Left lung (tissue), 10 donors: ENCODE measurements around the gene VAT1L. TPM values are rescaled to one million over a fixed set of nuclear protein-coding genes. Genes with fewer than 3 reads are reported as not detected.

ENCODE experiments used
- ATAC-seq: fragments of 200-7000 bp; cut with Tn5 transposase; one replicate; pipeline ENCODE4 v1.9.1; 2020; ENCODE audit warnings: moderate library complexity
- DNase-seq, 4 donors: peaks; one replicate each; pipeline ENCODE4 v3.0.0-alpha.2; 2013 to 2020
- H3K27ac ChIP-seq, 2 donors: fragments of 200-600 bp; sonication (generic) in 1 of 2; one replicate each; pipeline versions ENCODE4 v1.5.0 to v1.8.0; 2020 to 2021
- H3K27me3 ChIP-seq, 2 donors: fragments of 200-600 bp; sonication (generic) in 1 of 2; one replicate each; pipeline versions ENCODE4 v1.5.0 to v1.8.0; 2020 to 2021
- H3K36me3 ChIP-seq, 2 donors: fragments of 200-600 bp; sonication (generic) in 1 of 2; one replicate each; pipeline versions ENCODE4 v1.5.0 to v1.8.0; 2020 to 2021
- H3K4me1 ChIP-seq, 2 donors: fragments of 200-600 bp; one replicate each; pipeline ENCODE4 v1.8.0; 2021
- H3K4me3 ChIP-seq, 2 donors: fragments of 200-600 bp; sonication (generic) in 1 of 2; one replicate each; pipeline versions ENCODE4 v1.5.0 to v1.8.0; 2020 to 2021; ENCODE audit warnings: mild to moderate bottlenecking in 1 of 2
- H3K9me3 ChIP-seq, 2 donors: fragments of 200-600 bp; sonication (generic) in 1 of 2; one replicate each; pipeline versions ENCODE4 v1.5.0 to v1.8.0; 2020 to 2021
- CTCF ChIP-seq, 2 donors: fragments of 200-600 bp; sonication (generic) in 1 of 2; IDR thresholded peaks; one replicate each; pipeline versions ENCODE4 v1.5.0 to v1.8.0; 2021; ENCODE audit warnings: antibody characterized with exemption in 2 of 2
- intact Hi-C, 2 donors: fragments of 100-400 bp; cut with DNase I; formaldehyde crosslinking; loops; one replicate each; pipeline versions ENCODE4 v1.11.2 to v1.14.2; 2022
- polyA plus RNA-seq, 6 donors: library from polyadenylated mRNA; unstranded; fragments of 120-200 nt; gene quantifications; one replicate each; pipeline ENCODE4 v1.2.1, GENCODE V29; 2013; ENCODE audit not compliant: insufficient read length in 6 of 6
- total RNA-seq, 2 donors: library from RNA; stranded (reverse); fragmentation: NEBNext Ultra II Directional; extraction: Animal tissue kit (Norgen Biotek cat#: 25700); gene quantifications; one replicate each; pipeline ENCODE4 v1.2.1, GENCODE V29; 2021
- donor health status: DM: no; HTN: yes; CAD: no.
- donor health status: DM: no; HTN: no; CAD: no.

Gene VAT1L
- total and polyA plus RNA-seq, 8 donors = 0.26 to 9.2 (median 5.4) TPM

- Histone ChIP-seq H3K4me3 (no peak overlapping the region), H3K9me3 (no peaks in the 10 kb centered on the region), H3K4me1 (peaks cover 0 to 19% of the 10 kb centered on the region in 2 donors), H3K36me3 (no peaks in the 10 kb centered on the region), H3K27me3 (peaks cover 33 to 53% of the 10 kb centered on the region in 2 donors), H3K27ac (no peak overlapping the region)
- DNase-seq (no peak), ATAC-seq (no peak)
- intact Hi-C loops = no loop called here
- no peak for TF ChIP-seq CTCF (IDR thresholded peaks at IDR 0.05)
Measured at GRCh38 chr16:77785373-77785764, 3.0 kb upstream of the VAT1L start.

GRCh38 chr16:77786186-77786847, 2.0 kb upstream of the VAT1L start:
- no peak for DNase-seq
- ATAC-seq = no peak
- Histone ChIP-seq H3K4me1 (peaks cover 0 to 19% of the 10 kb centered on the region in 2 donors), H3K4me3 (no peak overlapping the region), H3K9me3 (no peaks in the 10 kb centered on the region), H3K36me3 (no peaks in the 10 kb centered on the region), H3K27ac (no peak overlapping the region), H3K27me3 (peaks cover 36 to 63% of the 10 kb centered on the region in 2 donors)
- no peak for TF ChIP-seq CTCF (IDR thresholded peaks at IDR 0.05)
- intact Hi-C loops = no loop called here

GRCh38 chr16:77787452-77787851, 912 bp upstream of the VAT1L start:
- Histone ChIP-seq H3K27ac (no peak overlapping the region), H3K4me3 (no peak overlapping the region), H3K4me1 (peaks cover 0 to 19% of the 10 kb centered on the region in 2 donors), H3K9me3 (no peaks in the 10 kb centered on the region), H3K27me3 (peaks cover 36 to 71% of the 10 kb centered on the region in 2 donors), H3K36me3 (no peaks in the 10 kb centered on the region)
- DNase-seq (no peak), ATAC-seq (no peak)
- no peak for TF ChIP-seq CTCF (IDR thresholded peaks at IDR 0.05)
- intact Hi-C loops = no loop called here

- H3K27me3 ChIP-seq = peaks cover 36 to 78% of the 10 kb centered on the region in 2 donors
- H3K9me3 ChIP-seq = no peaks in the 10 kb centered on the region
- intact Hi-C loops = no loop called here
- DNase-seq = peak in 1 of 4 donors; percentile 13
- peak overlapping the region; percentile 17 to 31 for H3K4me3 ChIP-seq
- H3K4me1 ChIP-seq = peaks cover 0 to 19% of the 10 kb centered on the region in 2 donors
- H3K36me3 ChIP-seq = no peaks in the 10 kb centered on the region
- no peak for ATAC-seq
- no peak for TF ChIP-seq CTCF (IDR thresholded peaks at IDR 0.05)
- no peak overlapping the region for H3K27ac ChIP-seq
Measured at GRCh38 chr16:77789085-77790008, 983 bp downstream of the VAT1L start.

- Histone ChIP-seq H3K27me3 (peaks cover 36 to 74% of the 10 kb centered on the region in 2 donors), H3K4me1 (peaks cover 0 to 19% of the 10 kb centered on the region in 2 donors), H3K4me3 (no peak overlapping the region), H3K9me3 (no peaks in the 10 kb centered on the region), H3K27ac (no peak overlapping the region), H3K36me3 (no peaks in the 10 kb centered on the region)
- no peak for TF ChIP-seq CTCF (IDR thresholded peaks at IDR 0.05)
- intact Hi-C loops = no loop called here
- DNase-seq (no peak), ATAC-seq (no peak)
Measured at GRCh38 chr16:77790009-77790372, 1.6 kb downstream of the VAT1L start.
